ENCODE measurements around the gene AFP. TPM values are rescaled to one million over a fixed set of nuclear protein-coding genes. Genes with fewer than 3 reads are reported as not detected.

Gene AFP
- total RNA-seq, 1 experiment from 2014 or later = 1.8 TPM

DNA sequence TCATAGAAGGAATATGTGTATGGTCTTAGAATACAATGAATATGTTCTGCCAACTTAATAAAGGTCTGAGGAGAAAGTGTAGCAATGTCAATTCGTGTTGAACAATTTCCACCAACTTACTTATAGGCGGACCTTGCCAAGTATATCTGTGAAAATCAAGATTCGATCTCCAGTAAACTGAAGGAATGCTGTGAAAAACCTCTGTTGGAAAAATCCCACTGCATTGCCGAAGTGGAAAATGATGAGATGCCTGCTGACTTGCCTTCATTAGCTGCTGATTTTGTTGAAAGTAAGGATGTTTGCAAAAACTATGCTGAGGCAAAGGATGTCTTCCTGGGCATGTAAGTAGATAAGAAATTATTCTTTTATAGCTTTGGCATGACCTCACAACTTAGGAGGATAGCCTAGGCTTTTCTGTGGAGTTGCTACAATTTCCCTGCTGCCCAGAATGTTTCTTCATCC, 22.7 kb upstream of the AFP start:
- no peak for DNase-seq (ENCODE audit: low read depth)

DNA sequence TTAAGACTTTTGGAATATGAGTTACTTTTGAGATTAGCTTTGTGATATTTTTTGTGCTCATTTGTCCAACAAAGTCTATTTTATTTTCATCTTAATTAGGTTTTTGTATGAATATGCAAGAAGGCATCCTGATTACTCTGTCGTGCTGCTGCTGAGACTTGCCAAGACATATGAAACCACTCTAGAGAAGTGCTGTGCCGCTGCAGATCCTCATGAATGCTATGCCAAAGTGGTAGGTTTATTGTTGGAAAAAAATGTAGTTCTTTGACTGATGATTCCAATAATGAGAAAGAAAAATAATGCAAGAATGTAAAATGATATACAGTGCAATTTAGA, 21.1 kb upstream of the AFP start:
- DNase-seq (ENCODE audit: low read depth) = no peak

DNA sequence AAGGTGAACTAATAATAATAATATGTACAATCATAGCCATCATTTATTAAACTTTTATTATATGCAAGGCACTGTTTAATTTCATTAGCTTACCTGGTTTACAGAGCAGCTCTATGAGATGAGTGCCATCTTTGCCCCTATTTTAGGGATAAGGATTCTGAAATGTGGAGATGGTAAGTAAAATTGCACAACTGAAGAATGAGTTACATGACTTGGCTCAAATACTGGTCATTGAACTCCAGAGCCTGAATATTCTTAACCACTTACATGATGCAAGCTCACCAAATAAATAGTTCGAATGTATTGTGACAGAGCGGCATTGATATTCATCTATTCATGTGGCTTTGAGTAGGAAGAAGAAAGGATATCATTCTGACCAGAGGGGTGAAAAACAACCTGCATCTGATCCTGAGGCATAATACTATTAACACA, 20.2 kb upstream of the AFP start:
- DNase-seq (ENCODE audit: low read depth) = no peak

DNA sequence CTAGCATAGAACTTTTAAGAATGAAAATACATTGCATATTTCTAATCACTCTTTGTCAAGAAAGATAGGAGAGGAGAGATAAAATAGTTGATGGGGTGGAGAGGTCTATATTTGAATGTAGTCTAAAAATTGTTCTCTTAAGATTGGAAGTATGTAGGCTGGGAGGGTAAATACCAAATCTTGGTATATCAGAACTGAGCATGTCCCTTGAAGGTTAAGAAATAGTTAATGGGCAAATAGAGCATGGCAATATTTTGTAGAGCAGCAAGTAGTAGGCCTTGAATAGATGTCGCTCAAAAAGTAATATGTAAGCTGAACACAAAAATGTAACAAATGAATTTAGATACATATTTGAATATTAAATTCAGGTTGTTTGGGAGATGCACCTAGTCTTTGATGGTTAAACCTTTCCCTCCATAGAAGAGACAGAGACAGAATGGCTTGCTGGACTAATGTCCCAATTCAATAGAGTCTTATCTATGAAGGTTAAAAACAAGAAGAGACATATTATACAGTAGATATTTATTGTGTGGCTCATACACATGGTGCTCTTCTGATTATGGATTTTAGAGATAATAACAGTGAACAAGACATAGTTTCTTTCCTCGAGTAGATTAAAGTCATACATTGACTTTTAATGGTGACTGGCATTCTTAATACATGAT, 19.5 kb upstream of the AFP start:
- DNase-seq (ENCODE audit: low read depth) = no peak

DNA sequence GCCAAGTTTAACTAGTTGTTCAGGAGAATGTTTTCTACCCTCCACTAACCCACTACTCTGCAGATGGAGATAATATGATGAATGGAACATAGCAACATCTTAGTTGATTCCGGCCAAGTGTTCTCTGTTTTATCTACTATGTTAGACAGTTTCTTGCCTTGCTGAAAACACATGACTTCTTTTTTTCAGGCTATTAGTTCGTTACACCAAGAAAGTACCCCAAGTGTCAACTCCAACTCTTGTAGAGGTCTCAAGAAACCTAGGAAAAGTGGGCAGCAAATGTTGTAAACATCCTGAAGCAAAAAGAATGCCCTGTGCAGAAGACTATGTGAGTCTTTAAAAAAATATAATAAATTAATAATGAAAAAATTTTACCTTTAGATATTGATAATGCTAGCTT, 18.7 kb upstream of the AFP start:
- DNase-seq (ENCODE audit: low read depth) = no peak

DNA sequence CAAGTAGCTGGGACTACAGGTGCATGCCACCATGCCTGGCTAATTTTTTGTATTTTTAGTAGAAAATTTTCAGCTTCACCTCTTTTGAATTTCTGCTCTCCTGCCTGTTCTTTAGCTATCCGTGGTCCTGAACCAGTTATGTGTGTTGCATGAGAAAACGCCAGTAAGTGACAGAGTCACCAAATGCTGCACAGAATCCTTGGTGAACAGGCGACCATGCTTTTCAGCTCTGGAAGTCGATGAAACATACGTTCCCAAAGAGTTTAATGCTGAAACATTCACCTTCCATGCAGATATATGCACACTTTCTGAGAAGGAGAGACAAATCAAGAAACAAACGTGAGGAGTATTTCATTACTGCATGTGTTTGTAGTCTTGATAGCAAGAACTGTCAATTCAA, 18.0 kb upstream of the AFP start:
- no peak for DNase-seq (ENCODE audit: low read depth)

DNA sequence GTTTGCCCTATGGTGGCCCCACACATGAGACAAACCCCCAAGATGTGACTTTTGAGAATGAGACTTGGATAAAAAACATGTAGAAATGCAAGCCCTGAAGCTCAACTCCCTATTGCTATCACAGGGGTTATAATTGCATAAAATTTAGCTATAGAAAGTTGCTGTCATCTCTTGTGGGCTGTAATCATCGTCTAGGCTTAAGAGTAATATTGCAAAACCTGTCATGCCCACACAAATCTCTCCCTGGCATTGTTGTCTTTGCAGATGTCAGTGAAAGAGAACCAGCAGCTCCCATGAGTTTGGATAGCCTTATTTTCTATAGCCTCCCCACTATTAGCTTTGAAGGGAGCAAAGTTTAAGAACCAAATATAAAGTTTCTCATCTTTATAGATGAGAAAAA, 17.3 kb upstream of the AFP start:
- no peak for DNase-seq (ENCODE audit: low read depth)

DNA sequence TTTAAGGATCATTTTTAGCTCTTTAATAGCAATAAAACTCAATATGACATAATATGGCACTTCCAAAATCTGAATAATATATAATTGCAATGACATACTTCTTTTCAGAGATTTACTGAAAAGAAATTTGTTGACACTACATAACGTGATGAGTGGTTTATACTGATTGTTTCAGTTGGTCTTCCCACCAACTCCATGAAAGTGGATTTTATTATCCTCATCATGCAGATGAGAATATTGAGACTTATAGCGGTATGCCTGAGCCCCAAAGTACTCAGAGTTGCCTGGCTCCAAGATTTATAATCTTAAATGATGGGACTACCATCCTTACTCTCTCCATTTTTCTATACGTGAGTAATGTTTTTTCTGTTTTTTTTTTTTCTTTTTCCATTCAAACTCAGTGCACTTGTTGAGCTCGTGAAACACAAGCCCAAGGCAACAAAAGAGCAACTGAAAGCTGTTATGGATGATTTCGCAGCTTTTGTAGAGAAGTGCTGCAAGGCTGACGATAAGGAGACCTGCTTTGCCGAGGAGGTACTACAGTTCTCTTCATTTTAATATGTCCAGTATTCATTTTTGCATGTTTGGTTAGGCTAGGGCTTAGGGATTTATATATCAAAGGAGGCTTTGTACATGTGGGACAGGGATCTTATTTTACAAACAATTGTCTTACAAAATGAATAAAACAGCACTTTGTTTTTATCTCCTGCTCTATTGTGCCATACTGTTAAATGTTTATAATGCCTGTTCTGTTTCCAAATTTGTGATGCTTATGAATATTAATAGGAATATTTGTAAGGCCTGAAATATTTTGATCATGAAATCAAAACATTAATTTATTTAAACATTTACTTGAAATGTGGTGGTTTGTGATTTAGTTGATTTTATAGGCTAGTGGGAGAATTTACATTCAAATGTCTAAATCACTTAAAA, 16.6 kb upstream of the AFP start:
- DNase-seq (ENCODE audit: low read depth) = no peak

DNA sequence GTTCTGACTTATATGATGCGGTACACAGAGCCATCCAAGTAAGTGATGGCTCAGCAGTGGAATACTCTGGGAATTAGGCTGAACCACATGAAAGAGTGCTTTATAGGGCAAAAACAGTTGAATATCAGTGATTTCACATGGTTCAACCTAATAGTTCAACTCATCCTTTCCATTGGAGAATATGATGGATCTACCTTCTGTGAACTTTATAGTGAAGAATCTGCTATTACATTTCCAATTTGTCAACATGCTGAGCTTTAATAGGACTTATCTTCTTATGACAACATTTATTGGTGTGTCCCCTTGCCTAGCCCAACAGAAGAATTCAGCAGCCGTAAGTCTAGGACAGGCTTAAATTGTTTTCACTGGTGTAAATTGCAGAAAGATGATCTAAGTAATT, 15.4 kb upstream of the AFP start:
- DNase-seq (ENCODE audit: low read depth) = no peak

DNA sequence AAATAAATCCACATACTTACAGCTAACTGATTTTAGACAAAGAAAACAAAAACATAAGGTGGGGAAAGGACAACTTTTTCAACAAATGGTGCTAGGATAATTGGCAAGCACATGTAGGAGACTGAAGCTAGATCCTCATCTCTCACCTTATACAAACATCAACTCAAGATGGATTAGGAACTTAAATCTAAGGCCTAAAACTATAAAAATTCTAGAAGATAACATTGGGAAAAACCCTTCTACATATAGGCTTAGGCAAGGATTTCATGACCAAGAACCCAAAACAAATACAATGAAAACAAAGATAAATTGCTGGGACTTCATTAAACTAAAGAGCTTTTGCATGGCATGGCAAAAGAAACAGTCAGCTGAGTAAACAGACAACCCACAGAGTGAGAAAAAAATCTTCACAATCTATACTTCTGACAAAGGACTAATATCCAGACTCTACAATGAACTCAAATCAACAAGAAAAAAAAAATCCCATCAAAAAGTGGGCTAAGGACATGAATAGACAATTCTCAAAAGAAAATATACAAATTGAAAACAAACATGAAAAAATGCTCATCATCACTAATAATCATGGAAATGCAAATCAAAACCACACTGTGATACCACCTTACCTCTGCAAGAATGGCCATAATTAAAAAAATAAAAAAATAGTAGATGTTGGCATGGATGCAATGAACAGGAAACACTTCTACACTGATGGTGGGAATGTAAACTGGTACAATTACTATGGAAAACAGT, 14.1 kb upstream of the AFP start:
- no peak for DNase-seq (ENCODE audit: low read depth)

DNA sequence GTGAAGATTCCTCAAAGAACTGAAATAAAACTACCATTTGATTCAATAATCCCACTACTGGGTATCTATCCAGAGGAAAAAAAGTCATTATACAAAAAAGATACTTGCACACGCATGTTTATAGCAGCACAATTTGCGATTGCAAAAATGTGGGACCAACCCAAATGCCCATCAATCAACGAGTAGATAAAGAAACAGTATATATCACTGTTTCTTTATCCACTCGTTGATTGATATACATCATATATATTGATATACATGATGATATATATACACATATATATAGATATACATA, 13.6 kb upstream of the AFP start:
- DNase-seq (ENCODE audit: low read depth) = no peak

DNA sequence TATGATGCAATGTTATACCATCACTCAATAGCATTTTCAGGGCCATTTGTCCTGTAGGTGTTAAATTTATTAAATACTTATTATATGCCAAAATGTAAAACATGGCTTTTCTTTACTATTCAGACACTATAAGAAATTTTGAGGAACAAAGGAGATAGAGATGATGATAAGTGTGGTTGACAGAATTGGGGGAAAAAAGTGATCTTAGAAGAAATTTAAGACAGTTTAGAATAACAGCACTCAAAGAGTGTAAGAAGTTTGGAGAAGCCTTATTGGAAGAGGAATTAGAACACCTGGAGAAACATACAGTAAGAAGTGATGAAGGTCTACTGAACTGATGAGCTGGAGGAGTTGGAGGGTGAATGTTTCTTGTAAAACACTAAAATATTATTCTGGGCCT, 12.8 kb upstream of the AFP start:
- no peak for DNase-seq (ENCODE audit: low read depth)

DNA sequence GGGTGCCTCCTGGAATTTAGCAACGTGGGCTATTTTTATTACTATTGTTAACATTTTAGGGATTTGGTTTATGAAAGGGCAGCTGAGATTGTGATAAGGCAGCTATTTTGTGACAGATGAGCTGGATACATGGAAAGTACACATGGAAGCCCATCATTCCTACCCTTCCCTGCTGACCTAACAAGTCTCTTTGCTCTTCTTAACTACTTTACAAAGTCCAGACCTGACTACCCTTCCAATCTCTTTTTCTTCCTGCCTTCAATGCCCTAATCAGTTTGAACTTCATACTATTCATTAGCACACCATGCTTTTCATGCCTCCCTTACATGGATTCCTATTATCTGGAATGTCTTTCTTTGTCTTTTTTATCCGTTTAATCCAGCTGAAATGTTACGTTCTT, 9.4 kb upstream of the AFP start:
- no peak for DNase-seq (ENCODE audit: low read depth)

DNA sequence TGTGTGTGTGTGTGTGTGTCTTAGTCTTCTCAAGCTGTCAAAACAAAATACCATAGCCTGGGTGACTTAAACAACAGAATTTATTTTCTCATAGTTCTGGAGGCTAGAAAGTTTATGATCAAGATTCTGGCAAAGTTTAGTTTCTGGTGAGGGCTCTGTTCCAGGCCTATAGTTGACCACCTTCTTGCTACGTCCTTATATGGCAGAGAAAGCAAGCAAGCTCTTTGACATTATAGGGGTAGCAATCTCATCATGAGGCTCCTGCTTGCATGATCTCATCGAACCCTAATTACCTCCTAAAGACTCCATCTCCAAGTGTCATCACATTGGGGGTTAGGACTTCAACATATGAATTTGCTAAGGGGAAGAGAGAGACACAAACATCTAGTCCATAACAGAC, 6.9 kb upstream of the AFP start:
- DNase-seq (ENCODE audit: low read depth) = no peak

DNA sequence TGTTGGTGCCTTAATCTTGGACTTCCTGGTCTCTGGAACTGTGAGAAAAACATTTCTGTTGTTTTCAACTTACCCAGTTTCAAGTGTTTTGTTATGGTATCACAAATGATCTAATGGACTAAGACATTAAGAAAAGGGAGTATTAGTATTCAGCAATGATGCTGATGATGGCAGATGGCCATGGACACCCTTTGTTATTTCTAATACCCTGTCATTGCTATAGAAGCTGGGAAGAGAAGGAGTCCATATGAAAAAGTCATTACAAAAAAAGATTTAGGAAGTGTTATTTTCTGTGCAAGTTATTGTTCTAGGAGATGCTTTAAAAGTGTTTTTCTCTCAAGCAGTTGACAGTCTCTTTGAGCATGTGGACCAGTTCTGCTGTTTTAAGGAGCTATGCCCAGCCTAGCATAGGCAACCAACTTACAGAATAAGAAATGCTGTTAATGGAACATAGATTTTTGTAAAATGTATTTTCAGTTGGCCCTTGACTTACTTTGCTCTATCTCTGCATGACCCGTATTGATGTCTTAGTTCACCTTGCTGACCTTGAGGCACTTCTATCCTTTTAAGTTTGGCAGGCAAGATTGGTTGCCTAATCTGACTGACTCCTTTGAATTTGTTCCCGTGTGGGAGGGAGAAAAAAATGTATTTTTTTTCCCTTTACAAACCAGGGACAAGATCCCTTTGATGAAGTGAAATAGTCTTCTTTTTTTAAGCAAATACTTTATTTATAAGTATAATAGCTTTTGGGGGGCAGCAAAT, 6.0 kb upstream of the AFP start:
- no peak for DNase-seq (ENCODE audit: low read depth)

DNA sequence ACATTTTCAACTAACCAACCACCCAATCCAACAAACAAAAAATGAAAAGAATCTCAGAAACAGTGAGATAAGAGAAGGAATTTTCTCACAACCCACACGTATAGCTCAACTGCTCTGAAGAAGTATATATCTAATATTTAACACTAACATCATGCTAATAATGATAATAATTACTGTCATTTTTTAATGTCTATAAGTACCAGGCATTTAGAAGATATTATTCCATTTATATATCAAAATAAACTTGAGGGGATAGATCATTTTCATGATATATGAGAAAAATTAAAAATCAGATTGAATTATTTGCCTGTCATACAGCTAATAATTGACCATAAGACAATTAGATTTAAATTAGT, 4.2 kb upstream of the AFP start:
- DNase-seq (ENCODE audit: low read depth) = no peak

DNA sequence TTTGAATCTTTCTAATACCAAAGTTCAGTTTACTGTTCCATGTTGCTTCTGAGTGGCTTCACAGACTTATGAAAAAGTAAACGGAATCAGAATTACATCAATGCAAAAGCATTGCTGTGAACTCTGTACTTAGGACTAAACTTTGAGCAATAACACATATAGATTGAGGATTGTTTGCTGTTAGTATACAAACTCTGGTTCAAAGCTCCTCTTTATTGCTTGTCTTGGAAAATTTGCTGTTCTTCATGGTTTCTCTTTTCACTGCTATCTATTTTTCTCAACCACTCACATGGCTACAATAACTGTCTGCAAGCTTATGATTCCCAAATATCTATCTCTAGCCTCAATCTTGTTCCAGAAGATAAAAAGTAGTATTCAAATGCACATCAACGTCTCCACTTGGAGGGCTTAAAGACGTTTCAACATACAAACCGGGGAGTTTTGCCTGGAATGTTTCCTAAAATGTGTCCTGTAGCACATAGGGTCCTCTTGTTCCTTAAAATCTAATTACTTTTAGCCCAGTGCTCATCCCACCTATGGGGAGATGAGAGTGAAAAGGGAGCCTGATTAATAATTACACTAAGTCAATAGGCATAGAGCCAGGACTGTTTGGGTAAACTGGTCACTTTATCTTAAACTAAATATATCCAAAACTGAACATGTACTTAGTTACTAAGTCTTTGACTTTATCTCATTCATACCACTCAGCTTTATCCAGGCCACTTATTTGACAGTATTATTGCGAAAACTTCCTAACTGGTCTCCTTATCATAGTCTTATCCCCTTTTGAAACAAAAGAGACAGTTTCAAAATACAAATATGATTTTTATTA, 3.6 kb upstream of the AFP start:
- DNase-seq (ENCODE audit: low read depth) = no peak

DNA sequence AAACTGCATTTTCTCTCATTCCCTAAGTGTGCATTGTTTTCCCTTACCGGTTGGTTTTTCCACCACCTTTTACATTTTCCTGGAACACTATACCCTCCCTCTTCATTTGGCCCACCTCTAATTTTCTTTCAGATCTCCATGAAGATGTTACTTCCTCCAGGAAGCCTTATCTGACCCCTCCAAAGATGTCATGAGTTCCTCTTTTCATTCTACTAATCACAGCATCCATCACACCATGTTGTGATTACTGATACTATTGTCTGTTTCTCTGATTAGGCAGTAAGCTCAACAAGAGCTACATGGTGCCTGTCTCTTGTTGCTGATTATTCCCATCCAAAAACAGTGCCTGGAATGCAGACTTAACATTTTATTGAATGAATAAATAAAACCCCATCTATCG, 2.9 kb upstream of the AFP start:
- no peak for DNase-seq (ENCODE audit: low read depth)

DNA sequence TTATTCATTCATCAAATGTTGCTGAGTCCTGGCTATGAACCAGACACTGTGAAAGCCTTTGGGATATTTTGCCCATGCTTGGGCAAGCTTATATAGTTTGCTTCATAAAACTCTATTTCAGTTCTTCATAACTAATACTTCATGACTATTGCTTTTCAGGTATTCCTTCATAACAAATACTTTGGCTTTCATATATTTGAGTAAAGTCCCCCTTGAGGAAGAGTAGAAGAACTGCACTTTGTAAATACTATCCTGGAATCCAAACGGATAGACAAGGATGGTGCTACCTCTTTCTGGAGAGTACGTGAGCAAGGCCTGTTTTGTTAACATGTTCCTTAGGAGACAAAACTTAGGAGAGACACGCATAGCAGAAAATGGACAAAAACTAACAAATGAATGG, 1.7 kb upstream of the AFP start:
- no peak for DNase-seq (ENCODE audit: low read depth)

DNA sequence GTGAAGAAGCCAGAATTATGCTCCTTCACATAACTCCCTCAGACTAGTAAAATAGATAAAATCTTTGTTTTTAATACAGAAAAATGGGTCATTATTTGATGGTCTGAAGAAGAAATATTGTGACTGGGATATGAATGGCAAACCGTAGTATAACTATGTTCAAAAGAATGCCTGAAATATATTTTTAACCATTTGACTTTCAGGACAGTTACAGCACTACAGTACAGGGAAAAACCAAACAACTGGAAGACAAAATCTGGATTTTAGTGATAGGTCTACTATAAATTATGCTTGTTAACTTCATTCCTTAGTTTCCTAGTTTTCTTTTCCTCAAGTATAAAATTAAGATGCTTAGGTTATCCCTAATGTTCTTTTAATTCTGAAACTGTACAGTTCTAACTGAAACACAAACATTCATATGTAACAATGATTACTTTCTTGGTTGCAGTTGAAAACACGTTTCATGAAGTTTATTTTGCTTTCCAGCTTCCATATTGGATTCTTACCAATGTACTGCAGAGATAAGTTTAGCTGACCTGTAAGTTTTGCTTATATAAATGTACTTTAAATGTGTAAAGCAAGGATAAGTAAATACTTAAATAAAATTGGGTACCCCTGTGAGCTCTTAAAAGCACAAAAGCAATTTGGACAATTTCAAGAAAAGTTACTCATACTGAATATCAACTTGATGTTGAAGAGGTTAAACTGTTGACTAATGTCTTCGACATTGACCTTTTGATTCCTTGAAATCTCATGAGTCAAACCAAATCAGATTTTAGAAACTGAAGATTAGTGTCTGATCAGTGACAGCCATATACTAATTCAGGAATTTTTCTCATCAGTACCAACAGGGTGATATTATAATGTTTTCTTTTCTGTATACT, 895 bp downstream of the AFP start:
- no peak for DNase-seq (ENCODE audit: low read depth)

All from HT1080 (cell line).